Breast epithelium (tissue), 3 donors: ENCODE results near the gene MYL9.

ENCODE experiments used
- POLR2A ChIP-seq: fragments of 450-650 bp; IDR thresholded peaks from one replicate; pipeline ENCODE4 v1.6.1; 2016; ENCODE audit warnings: antibody characterized with exemption, mild to moderate bottlenecking, moderate library complexity
- POLR2AphosphoS5 ChIP-seq, 3 donors: sonication (generic); formaldehyde crosslinking; IDR thresholded peaks; one replicate each; pipeline ENCODE4 v1.6.1; 2017; ENCODE audit warnings: antibody characterized with exemption in 3 of 3
- TF ChIP-seq, protein P1 (sequence below), 3 donors: fragments of 450-650 bp; IDR thresholded peaks; one replicate each; pipeline ENCODE4 v1.5.1; 2016 to 2017; ENCODE audit warnings: antibody characterized with exemption in 3 of 3, mild to moderate bottlenecking in 3 of 3, moderate library complexity in 3 of 3

DNA sequence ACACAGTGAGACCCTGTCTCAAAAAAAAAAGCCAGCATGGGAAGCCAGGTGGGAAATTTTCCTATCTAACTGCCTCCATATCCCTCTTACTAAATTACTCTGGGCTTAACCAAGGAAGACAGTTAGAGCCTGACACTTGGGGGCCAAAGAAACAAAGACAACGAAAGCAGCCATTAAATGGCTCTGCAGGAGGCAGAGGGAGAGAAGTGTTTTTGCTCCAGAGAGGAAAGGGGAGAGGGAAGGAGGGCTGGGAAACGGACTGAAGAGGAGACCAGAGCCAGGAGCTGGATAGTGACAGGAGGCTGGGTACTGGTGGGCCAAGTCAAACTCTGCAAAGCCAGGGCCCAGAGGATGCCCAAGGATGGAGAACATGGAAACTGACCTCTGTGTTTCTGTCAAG is 21.4 kb downstream of the MYL9 start:
- TF ChIP-seq POLR2AphosphoS5 (IDR thresholded peaks at IDR 0.05) (no peak), POLR2A (no peak)
- TF ChIP-seq, protein P1, sequence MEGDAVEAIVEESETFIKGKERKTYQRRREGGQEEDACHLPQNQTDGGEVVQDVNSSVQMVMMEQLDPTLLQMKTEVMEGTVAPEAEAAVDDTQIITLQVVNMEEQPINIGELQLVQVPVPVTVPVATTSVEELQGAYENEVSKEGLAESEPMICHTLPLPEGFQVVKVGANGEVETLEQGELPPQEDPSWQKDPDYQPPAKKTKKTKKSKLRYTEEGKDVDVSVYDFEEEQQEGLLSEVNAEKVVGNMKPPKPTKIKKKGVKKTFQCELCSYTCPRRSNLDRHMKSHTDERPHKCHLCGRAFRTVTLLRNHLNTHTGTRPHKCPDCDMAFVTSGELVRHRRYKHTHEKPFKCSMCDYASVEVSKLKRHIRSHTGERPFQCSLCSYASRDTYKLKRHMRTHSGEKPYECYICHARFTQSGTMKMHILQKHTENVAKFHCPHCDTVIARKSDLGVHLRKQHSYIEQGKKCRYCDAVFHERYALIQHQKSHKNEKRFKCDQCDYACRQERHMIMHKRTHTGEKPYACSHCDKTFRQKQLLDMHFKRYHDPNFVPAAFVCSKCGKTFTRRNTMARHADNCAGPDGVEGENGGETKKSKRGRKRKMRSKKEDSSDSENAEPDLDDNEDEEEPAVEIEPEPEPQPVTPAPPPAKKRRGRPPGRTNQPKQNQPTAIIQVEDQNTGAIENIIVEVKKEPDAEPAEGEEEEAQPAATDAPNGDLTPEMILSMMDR (IDR thresholded peaks at IDR 0.05) = no peak
